Gastrocnemius medialis (tissue), 4 donors: Measurements from ENCODE around the gene SLCO3A1. TPM values are rescaled to one million over a fixed set of nuclear protein-coding genes. Genes with fewer than 3 reads are reported as not detected.

Experiments
- ATAC-seq, 2 donors: fragments of 150-250 bp; one replicate each; pipeline ENCODE4 v1.9.1; 2016
- DNase-seq, 2 donors: peaks; one replicate each; pipeline ENCODE4 v3.0.0-alpha.2; 2019
- H3K27ac ChIP-seq, 4 donors: fragments of 200-600 bp; sonication (generic); 1 replicate in 1 of 4; 2 replicates in 3 of 4; pipeline ENCODE4 v1.5.1; 2016 to 2018; ENCODE audit warnings: mild to moderate bottlenecking in 2 of 4, moderate library complexity in 1 of 4
- H3K27me3 ChIP-seq, 3 donors: fragments of 200-600 bp; sonication (generic) in 2 of 3; 1 replicate in 1 of 3; 2 replicates in 2 of 3; pipeline versions ENCODE4 v1.5.1 to v1.6.0; 2016 to 2019; ENCODE audit warnings: mild to moderate bottlenecking in 1 of 3, moderate library complexity in 1 of 3
- H3K36me3 ChIP-seq, 2 donors: fragments of 200-600 bp; sonication (generic) in 1 of 2; one replicate each; pipeline ENCODE4 v1.5.1; 2017 to 2018
- H3K4me1 ChIP-seq, 2 donors: fragments of 200-600 bp; sonication (generic) in 1 of 2; one replicate each; pipeline ENCODE4 v1.5.1; 2016 to 2017; ENCODE audit warnings: mild to moderate bottlenecking in 2 of 2
- H3K4me3 ChIP-seq, 4 donors: fragments of 200-600 bp; sonication (generic) in 3 of 4; 1 replicate in 1 of 4; 2 replicates in 3 of 4; pipeline ENCODE4 v1.5.1; 2016 to 2019; ENCODE audit warnings: mild to moderate bottlenecking in 2 of 4
- H3K9me3 ChIP-seq, 3 donors: fragments of 200-600 bp; sonication (generic) in 2 of 3; 1 replicate in 1 of 3; 2 replicates in 2 of 3; pipeline ENCODE4 v1.5.1; 2016 to 2019
- POLR2A ChIP-seq, 2 donors: fragments of 450-650 bp; IDR thresholded peaks; one replicate each; pipeline ENCODE4 v1.6.1; 2017; ENCODE audit warnings: antibody characterized with exemption in 2 of 2, mild to moderate bottlenecking in 2 of 2, moderate library complexity in 2 of 2
- in situ Hi-C, 4 donors: fragments of 200-750 bp; cut with MboI; loops; one replicate each; pipeline versions ENCODE4 v1.15.0 to v1.8.0; 2017; ENCODE audit warnings: low sequenced_read_pairs in 4 of 4
- intact Hi-C: fragments of 100-400 bp; cut with DNase I; formaldehyde crosslinking; loops from one replicate; pipeline ENCODE4 v1.15.1; 2023; ENCODE audit warnings: low total_unique reads
- total RNA-seq, 4 donors: library from RNA; depleted of rRNA; stranded (reverse); fragments of >200 nt; gene quantifications; one replicate each; pipeline versions ENCODE4 v1.1.0 to v1.2.3, GENCODE V29; 2016
- TF ChIP-seq, protein P1 (sequence below), 5 experiments: fragments of 450-650 bp in 3 of 5; fragments of 200-600 bp in 2 of 5; sonication (generic) in 2 of 5; IDR thresholded peaks in 4 of 5; conservative IDR thresholded peaks in 1 of 5; 1 replicate in 4 of 5; 2 replicates in 1 of 5; pipeline ENCODE4 v1.5.1; 2016 to 2019; ENCODE audit warnings: antibody characterized with exemption in 5 of 5, mild to moderate bottlenecking in 3 of 5, moderate library complexity in 3 of 5

Gene SLCO3A1
- total RNA-seq, 4 donors from 2014 or later, result 1.3 to 3.6 (median 3.0) TPM

DNA sequence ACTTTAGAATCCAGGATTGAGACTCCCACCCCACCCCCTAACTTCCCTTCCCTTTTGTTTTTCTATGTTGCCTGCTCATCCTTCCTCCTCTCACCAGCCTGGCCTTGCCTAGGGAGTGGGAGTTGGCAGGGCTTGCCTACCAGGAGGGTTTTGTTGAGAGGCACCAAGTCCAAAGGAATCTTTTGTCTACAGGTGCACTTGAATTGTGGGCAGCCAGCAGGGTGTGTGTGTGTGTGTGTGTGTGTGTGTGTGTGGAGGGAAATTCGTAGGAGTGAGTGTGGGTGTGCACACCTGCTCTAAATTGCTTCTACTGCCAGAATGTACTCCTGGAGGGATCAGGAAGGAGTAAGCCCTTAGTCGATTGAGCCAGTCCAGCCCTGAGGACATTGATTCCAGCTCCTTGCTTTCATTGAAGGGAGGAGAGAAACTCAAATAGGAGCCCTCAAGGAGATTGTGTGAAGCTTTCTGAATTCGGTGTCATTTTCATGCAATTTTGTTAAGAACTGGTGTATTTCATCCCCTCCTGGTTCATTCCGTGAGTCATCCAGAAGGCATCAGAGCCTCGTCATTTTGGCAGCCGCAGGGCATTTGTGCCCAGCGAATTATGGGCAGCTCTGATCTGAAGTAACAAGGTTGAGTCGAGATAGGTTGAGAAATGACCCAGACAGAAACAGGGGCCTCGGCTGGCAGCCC is 112.1 kb downstream of the SLCO3A1 start:
- intact Hi-C loops (no loop called here), in situ Hi-C loops (no loop called here)
- ATAC-seq, result no peak
- Histone ChIP-seq H3K27me3 (no peaks in the 10 kb centered on the region), H3K27ac (peak overlapping the region in 2 of 4 donors; percentile 13 to 23), H3K9me3 (no peaks in the 10 kb centered on the region), H3K4me1 (peaks cover 30 to 36% of the 10 kb centered on the region in 2 donors), H3K36me3 (no peaks in the 10 kb centered on the region), H3K4me3 (no peak overlapping the region)
- TF ChIP-seq, protein P1, sequence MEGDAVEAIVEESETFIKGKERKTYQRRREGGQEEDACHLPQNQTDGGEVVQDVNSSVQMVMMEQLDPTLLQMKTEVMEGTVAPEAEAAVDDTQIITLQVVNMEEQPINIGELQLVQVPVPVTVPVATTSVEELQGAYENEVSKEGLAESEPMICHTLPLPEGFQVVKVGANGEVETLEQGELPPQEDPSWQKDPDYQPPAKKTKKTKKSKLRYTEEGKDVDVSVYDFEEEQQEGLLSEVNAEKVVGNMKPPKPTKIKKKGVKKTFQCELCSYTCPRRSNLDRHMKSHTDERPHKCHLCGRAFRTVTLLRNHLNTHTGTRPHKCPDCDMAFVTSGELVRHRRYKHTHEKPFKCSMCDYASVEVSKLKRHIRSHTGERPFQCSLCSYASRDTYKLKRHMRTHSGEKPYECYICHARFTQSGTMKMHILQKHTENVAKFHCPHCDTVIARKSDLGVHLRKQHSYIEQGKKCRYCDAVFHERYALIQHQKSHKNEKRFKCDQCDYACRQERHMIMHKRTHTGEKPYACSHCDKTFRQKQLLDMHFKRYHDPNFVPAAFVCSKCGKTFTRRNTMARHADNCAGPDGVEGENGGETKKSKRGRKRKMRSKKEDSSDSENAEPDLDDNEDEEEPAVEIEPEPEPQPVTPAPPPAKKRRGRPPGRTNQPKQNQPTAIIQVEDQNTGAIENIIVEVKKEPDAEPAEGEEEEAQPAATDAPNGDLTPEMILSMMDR (IDR thresholded peaks at IDR 0.05 in 4 of 5, conservative IDR thresholded peaks at IDR 0.05 in 1 of 5), result no peak
- TF ChIP-seq POLR2A (IDR thresholded peaks at IDR 0.05), result no peak
- DNase-seq, result no peak

DNA sequence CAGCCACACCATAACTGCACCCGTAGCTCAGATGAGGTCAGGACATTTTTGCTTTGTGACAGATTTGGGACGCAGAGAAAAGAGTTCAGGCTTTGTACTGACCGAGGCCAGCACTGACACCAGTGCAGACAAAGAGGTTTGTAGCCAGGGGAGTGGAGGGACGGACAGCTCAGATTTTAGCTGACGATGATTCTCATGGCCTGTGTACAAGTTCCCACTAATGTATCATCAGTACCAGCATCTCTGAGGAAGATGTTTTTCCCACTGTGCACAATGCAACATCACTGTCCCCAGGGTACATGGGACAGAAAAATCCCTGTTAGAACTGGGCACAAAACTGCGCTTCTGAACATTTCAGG is 112.7 kb downstream of the SLCO3A1 start:
- Histone ChIP-seq H3K4me1 (peaks cover 31 to 36% of the 10 kb centered on the region in 2 donors), H3K27me3 (no peaks in the 10 kb centered on the region), H3K27ac (peak overlapping the region in 2 of 4 donors; percentile 13 to 23), H3K9me3 (no peaks in the 10 kb centered on the region), H3K4me3 (no peak overlapping the region), H3K36me3 (no peaks in the 10 kb centered on the region)
- in situ Hi-C loops (no loop called here), intact Hi-C loops (no loop called here)
- ATAC-seq, result no peak
- TF ChIP-seq, protein P1 (IDR thresholded peaks at IDR 0.05 in 4 of 5, conservative IDR thresholded peaks at IDR 0.05 in 1 of 5), result no peak
- no peak for TF ChIP-seq POLR2A (IDR thresholded peaks at IDR 0.05)
- no peak for DNase-seq

GRCh38 chr15:91967935-91968606 is 114.6 kb downstream of the SLCO3A1 start:
- Histone ChIP-seq H3K4me1 (peaks cover 31 to 33% of the 10 kb centered on the region in 2 donors), H3K4me3 (no peak overlapping the region), H3K9me3 (no peaks in the 10 kb centered on the region), H3K36me3 (no peaks in the 10 kb centered on the region), H3K27me3 (no peaks in the 10 kb centered on the region), H3K27ac (no peak overlapping the region)
- in situ Hi-C loops (no loop called here), intact Hi-C loops (no loop called here)
- no peak for ATAC-seq
- DNase-seq, result no peak
- TF ChIP-seq POLR2A (IDR thresholded peaks at IDR 0.05), result no peak
- TF ChIP-seq, protein P1 (IDR thresholded peaks at IDR 0.05 in 4 of 5, conservative IDR thresholded peaks at IDR 0.05 in 1 of 5), result no peak

DNA sequence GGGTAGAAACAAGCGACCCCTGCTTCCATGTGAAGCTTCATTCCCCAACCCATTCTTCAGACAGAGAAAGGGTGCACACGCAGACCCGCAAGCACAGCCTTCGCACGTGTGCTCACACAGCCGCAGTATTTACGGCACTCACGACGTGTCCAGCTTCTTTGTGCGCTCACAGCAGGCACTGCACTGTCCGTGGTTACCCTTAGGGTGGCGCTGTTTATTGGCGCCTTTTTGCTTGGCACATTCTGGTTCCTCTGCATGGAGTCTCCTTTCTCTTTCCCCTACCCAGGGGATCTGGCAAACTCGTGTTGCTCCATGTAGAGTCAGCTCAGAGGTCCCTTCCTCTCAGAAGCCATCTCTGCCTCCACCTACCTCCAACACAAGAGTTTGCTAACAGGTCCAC is 115.1 kb downstream of the SLCO3A1 start:
- H3K9me3 ChIP-seq, result no peaks in the 10 kb centered on the region
- in situ Hi-C loops (no loop called here), intact Hi-C loops (no loop called here)
- ATAC-seq (no peak), DNase-seq (no peak)
- H3K4me3 ChIP-seq, result no peak overlapping the region
- TF ChIP-seq, protein P1 (IDR thresholded peaks at IDR 0.05 in 4 of 5, conservative IDR thresholded peaks at IDR 0.05 in 1 of 5), result no peak
- no peak for TF ChIP-seq POLR2A (IDR thresholded peaks at IDR 0.05)
- H3K27ac ChIP-seq, result no peak overlapping the region
- H3K36me3 ChIP-seq, result no peaks in the 10 kb centered on the region
- H3K4me1 ChIP-seq, result peaks cover 31 to 33% of the 10 kb centered on the region in 2 donors
- H3K27me3 ChIP-seq, result no peaks in the 10 kb centered on the region
